SU-DHL-6 (cell line): ENCODE data around the gene IDH3G.

Experiments used
- EZH2phosphoT487 ChIP-seq: fragments of 200-600 bp; sonication (generic), shearing (Covaris generic); conservative IDR thresholded peaks from 2 replicates; pipeline ENCODE4 v1.6.1; 2018; ENCODE audit warnings: mild to moderate bottlenecking, antibody characterized with exemption, low read length, moderate library complexity, mixed read lengths
- TF ChIP-seq, protein P1 (sequence below): fragments of 200-600 bp; sonication (generic); IDR thresholded peaks from one replicate; pipeline ENCODE4 v1.5.1; 2017; ENCODE audit warnings: antibody characterized with exemption, mild to moderate bottlenecking, low read length, moderate library complexity; ENCODE audit not compliant: insufficient read depth, poor library complexity, severe bottlenecking

DNA sequence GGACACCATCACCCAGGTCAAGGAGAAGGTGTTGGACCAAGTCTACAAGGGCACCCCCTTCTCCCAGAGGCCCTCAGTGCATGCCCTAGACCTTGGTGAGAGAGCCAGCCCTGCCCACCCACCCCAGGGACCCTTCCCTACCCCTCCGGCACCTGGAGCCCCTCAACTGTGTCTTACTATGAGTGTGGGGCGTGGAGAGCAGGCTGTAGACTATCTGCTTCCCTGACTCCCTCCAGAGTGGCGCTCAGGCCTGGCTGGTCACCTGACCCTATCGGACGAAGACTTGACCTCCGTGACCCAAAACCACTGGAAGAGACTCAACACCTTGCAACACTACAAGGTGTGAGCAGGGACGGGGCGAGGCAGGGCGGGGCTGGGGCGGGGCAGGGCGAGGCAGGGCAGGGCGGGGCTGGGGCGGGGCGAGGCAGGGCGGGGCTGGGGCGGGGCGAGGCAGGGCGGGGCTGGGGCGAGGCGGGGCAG lies 18.0 kb downstream of the IDH3G start:
- TF ChIP-seq, protein P1, sequence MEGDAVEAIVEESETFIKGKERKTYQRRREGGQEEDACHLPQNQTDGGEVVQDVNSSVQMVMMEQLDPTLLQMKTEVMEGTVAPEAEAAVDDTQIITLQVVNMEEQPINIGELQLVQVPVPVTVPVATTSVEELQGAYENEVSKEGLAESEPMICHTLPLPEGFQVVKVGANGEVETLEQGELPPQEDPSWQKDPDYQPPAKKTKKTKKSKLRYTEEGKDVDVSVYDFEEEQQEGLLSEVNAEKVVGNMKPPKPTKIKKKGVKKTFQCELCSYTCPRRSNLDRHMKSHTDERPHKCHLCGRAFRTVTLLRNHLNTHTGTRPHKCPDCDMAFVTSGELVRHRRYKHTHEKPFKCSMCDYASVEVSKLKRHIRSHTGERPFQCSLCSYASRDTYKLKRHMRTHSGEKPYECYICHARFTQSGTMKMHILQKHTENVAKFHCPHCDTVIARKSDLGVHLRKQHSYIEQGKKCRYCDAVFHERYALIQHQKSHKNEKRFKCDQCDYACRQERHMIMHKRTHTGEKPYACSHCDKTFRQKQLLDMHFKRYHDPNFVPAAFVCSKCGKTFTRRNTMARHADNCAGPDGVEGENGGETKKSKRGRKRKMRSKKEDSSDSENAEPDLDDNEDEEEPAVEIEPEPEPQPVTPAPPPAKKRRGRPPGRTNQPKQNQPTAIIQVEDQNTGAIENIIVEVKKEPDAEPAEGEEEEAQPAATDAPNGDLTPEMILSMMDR, result no peak
- no peak for TF ChIP-seq EZH2phosphoT487
